ENCODE measurements around the gene CDK18.

The CDK18 gene

DNA sequence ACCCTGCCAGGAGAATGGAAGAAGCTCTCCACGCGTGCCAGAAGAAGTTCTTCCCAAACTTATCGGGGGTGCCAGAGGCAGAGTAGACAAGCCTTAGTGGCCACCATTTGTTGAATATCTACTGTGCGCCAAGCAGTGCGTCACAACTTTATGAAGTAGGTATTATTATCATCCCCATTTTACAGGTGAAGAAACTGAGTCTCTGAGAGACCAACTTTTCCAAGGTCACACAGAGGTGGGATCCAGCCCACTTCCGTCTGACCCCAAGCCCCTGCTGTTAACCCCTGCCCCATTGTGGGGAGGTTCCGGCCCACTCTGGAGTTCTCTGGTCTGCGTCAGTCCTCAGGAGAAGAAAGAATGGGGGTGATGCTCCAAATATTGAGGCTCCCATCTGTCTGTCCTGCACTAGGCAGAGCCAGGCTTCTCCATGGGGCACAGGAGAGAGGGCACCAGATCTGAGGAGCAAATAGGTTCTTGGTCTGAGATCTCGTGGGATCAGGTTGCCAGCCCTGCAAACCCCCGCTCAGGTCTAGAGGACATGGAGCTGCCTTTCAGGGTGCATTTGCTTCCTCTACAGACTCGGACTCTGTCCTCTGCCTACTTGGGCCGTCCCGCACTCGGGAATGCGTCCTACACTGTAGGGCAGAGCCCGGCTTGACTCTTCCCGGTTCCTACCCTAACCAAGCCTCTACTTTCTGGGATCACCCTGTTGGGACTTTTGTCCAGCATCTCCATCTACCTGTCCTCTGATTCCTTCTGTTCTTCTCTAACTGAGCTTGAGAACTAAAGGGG, 2.1 kb downstream of the CDK18 start:
- no peak for DNase-seq

DNA sequence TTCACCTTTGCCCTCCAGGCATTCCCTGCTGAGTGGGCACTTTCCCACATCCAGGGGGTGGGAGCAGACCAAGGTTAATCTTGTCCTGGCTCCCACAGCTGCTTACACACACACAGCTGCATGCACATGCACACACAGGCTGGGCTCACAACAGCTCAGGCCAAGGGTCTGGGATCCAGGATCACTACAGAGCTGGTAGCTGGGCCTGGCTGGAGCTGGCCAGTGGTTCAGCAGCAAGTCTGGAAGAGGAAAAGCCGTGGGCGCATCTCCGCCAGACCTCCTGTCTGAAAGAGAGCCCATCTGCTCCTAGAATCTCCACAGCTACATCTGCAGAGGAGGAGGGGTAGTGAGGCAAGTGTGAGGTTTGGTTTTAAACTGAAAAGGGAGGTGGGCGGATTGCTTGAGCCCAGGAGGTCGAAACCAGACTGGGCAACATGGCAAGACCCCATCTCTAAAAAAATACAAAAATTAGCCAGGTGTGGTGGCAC, 3.8 kb downstream of the CDK18 start:
- no peak for DNase-seq

DNA sequence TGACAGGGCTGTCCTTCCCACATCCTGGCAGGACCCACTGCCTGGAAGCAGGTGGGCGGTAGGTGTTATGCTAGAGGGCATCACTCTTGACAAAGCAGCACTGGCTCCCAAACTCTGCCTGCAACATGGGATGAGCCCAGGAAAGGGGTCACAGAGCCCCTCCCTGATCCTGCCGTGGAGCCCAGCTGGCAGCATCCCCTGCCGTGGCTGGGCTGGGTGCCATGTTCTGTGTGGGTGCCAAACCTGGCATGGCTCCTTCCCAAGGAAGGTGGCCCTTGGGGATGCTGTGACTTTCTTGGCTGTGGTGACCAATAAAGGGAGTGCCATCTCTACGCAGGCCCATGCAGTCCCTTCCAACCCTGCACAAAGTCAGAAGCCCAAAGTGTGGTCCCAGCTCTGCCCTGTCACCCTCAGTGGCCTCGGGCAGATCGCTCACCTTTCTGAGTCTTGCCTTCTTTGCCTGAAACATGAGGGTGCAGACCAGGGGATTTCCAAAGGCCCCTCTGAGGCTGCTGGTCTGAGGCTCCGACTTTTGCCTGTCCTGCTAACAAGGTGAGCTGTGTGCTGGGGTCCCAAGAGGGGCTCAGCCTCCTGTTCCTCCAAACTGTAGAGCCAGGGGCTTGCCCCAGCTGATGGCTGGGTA, 6.0 kb downstream of the CDK18 start:
- no peak for DNase-seq

DNA sequence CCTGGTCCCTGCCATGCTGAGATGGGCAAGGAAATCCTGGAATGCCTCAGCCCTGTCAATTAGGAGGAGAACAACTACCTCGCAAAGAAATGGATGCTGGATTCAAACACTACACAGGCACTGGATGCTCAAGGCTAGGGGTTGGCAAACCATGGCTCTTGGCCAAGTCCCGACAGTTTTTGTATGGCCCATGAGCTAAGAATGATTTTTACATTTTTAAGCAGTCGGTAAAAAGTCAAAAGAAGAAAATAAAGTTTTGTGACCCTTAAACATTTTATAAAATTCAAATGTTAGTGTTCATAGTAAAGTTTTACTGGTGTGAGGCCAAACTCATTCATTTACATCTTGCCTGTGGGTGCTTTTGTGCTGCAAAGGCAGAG, 6.5 kb downstream of the CDK18 start:
- no peak for DNase-seq

DNA sequence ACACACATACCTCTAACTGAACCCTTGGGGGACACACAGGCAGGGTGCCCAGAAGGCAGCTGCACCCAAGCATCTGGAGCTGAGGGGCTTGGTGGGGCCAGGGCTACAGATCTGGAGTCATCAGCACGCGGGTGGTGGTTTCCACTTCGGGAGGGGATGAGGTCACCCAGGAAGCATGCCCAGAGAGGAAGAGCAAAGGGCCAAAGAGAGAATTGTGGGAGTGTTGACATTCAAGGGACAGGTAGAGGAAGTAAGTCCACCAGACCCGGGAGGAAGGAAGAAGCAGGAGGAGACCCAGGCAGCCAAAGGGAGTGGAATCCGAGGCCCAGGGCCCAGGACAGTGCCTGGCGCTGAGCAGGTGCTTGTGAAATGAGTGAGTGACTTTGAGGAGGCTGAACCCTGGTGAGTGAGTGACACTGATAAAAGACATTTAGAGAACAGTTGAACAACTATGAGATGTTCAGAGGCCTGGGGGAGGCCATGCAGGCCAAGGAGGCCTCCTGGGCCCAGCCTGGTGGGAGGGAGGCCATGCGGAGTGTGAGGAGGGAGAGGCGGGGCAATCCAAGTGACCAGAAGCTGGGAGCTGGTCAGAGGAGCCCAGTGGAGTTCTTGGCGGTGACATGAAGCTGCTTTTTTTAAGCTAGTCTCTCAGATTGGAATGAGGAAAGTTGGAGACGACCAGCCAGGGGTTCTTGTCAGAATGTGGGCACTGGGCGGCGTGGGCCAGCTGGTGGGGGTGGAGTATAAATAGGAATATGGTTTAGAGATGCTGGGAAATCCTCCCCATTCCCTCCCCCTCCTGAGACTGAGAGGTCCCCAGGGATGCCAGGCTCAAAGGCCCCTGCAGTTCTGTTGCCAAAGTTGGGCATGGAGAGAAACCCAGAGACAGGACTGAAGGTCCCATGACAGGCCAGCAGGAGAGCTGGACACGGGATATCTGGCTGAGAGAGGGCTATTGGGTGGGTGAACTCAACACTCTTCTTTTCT, 7.9 kb downstream of the CDK18 start:
- no peak for DNase-seq

DNA sequence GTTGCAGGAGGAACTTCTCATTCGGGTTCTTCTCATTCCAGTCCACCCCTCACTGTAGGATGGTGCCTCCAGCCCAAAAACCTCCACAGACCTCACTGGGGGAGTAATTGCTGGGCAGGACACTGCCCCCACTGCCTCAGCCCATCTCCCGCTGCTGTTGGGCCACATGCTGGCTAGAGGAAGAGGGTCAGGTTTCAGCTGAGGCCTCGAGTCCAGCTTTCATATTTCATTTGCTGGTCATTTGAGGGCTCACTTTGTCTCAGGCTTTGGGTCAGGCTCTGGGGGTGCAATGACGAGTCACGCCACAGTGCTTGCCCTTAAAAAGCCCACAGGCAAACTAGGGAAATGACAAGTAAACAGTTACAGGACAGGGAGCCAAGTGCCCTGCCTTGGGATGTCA, 9.3 kb downstream of the CDK18 start:
- no peak for DNase-seq

DNA sequence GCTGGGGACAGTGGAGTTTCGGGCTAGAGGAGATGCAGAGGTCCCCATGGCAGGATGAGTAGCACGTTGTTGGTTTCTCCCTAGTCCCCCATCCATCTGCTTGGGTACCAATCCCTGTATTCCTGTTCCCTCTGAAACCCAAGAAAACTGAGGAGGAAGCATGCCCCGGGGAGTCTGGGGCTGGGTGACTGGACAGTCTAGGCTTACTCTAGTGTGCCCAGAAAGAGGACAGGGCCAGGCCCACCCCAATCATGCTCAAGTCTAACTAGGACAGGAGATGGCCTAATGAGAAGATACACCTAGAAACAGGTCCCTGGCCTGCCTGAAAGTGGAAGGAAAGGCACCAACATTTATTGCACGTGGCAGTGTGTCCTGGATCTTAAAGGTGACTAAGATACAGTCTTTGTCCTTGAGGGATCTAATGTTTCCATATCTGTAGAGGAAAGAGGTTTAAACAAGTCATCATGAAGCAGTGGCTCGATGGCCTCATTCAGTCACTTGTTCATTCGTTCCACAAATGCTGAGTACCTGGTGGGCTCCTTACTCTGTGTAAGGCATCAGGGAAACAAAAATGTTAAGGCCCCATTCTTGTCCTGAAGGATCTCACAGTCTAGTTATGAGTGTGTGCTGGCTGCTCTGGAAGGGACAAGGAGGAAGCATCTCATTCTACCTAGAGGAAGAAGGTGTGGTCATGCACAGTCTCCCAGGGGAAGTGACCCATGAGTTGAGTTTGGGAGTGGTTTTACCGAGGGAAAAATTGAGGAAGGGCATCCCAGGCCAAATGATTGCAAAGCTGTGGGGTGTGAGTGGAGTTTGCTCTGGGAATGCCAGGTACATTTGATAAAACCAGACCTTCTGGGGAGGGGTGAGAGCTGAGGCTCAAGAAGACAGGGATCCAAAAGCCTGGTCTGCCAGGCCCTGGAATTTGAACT, 10.0 kb downstream of the CDK18 start:
- DNase-seq: no peak

DNA sequence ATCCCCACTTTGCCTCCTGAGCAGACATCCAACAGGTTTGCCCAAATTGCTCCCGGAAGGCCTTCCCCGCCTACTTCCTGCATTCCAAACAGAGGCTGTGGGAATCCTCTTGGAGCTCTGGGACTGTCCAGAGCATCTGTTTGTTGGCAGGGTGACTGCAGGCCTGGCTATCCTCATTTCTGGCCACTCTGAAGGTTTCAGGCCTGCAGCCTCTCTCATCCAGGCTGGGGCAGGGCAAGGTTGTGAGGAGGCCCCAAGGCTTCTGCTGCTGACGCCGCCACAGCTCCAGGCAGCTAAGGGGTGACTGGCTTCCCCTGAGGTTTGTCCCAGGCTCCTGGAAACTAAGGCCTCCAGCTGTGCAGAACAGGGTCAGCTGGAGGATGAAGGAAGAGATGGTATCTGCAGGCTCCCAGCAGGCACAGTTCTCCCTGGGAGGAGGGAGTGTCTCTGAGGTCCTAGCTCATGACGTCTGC, 11.3 kb downstream of the CDK18 start:
- DNase-seq: no peak

DNA sequence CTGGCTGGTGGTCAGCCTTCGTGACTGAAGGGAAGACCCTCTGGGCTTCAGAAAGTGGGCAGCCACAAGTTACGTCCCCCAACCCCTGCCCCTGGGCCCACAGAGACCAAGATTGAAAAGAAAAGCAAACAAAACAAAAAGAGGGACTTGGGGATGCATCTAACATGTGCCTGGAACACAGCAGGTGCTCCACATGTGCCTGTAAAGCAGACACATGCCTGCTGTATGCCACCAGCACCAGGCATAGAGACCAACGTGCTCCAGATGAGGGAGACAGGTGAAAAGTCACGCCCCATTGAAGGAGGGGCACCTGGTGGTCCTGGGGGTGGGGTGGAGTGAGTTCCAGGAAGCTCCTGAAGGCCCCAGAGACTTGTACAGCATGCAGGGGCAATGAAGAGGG, 11.9 kb downstream of the CDK18 start:
- no peak for DNase-seq

DNA sequence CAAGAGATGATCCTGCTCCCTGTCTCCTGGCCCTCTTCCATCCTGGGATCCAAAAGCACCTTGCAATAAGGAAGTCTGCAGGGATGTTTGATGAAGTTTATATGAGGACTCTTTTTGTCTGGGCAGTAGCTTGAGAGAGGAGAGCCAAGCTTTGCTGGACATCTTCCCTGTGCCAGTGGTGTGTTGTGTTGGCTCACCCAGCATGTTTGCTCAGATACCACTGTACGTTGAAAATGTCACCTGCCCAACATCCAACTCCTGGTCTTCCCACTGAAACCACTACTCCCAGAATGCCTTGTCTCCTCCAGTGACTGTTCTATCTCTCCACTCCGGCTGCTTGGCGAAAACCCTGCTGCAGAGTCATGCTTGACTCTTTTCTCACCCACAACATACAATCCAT, 12.8 kb downstream of the CDK18 start:
- no peak for DNase-seq

DNA sequence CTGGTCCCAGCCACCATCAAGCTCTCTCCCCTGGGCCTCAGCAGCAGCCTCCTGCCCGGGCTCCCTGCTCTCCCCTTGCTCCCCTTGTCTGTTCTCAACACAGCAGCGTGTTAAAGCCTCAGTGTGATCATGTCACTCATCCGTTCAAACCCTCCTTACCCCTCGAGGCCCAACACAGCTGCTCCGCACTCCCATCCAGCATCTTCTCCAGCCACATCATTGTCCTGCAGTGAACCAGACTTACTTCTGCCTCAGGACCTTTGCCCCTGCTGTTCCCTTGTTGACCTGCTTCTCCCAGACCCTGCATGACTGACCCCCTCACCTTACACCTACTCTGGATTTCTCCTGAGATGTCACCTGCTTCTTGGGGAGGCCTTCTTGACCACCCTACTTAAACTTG, 13.3 kb downstream of the CDK18 start:
- DNase-seq: no peak

DNA sequence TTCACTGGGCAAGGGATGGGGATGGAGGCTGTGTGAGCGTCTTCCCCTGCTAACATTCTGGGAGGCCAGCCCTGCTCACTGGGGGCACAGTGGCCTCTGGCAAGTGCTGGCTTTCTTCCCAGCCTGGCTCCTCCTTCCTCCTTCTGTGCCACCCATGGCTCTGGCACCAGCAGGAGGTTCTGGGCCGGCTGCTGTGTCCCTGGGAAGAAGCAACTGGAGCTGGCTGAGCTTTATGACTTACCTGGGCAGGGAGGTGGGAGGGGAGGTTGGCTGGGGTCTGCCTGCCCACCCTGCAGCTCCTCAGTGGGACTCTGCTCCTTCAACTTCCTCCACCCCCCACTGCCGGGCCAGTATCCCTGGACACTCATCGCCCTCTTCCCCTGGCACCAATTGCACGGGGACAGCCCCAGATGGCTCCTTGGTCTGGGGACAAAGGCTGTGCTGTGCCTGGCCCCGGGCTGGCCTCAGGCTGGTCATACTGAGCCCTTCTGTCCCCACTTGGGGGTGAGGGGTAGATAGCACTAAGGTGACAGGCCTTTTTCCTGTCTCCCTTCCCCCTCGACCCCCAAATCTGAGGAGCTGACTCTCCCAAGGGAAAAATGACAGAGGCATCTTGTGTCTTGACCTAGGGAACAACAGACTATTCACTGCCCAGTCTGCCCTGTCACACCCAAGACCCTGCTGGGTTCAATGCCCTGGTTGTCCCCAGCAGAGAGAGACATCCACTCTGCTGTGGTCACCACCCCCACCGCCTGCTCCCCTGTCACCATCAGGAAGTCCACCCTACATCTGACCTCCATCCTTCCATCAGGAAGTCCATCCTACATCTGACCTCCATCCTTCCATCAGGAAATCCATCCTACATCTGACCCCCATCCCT, 14.4 kb downstream of the CDK18 start:
- no peak for DNase-seq

DNA sequence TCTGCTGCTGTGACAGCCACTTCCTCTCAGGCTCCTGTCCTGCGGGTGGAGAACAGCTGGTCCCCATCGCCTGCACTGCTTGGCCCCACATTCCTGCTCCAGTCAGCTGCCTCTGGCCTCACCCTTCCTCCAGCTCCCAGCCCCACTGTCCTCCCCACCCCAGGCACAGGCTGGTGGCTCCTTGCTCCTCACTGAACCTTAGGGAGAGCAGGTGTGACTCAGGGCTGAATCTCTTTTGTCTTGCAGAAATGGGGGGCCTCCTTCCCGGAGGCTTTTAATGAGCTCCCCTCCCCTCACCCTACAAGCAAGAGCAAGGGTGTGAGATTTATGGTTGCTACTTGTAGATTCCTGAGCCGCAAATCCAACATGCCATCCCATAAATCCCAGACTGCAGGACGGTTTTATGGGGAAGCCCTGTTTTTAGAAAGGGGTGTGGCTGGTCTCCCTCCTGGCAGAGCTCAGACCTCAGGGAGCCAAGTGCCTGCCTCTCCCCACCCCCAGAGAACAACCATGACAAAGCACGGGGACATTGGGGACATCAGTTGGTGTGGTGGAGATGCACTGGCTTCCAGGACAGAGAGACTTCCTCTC, 15.2 kb downstream of the CDK18 start:
- DNase-seq: no peak

DNA sequence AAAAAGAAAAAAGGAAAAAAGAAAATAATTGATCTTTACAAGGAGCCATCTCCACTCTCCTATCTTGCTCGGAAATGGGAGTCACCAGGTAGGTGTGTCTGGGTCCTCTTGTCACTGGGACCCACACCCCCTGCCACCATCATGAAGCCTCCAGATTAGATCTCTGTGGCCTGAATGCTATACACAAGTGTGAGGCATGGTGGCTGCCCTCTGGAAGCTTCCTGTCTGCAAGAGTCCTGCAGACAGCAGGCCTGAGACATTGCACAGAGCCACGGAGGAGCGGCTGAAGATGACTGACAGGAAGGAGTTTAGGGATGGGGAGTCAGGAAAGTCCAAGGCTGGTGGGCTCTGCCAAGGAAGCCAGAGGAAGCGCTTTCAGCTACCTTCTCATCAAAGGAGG, 16.2 kb downstream of the CDK18 start:
- DNase-seq: no peak

DNA sequence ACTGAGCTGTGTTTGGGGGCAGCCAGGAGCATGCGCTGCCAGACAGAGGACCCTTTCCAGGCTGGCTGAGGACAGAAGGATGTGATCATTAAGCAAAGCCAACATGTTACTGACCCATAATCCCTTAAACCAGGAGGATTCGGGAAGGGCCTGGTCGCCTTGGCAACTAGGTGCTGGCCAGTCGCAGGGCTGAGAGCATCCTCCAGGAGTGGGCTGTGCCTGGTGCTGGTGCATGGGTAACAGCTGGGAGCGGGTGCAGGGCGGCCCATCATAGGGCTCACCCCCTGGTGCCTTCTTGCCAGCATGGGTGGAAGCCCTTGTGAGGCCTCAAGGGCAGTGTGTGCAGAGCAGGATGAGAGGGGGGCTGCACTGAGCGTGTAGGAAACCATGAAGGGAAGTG, 17.2 kb downstream of the CDK18 start:
- no peak for DNase-seq

DNA sequence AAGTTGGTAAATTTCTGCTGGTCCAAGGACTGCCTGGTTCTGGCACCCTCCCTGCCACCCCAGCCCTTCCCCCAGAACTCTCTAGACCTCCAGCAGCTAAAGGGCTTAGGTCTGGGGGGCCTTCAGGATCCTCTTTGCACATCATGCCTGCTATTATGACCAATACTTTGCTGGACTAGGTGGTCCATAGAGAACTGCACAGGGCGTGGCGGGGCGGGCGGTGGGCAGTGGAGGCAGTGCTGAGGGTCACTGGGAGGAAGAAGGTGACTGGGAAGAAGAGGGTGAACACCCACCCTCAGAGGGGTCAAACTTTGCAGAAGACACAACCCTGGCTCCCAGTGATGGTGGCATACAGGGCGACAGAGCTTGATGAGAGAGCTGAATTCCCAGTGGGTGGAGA, 18.2 kb downstream of the CDK18 start:
- DNase-seq: no peak

DNA sequence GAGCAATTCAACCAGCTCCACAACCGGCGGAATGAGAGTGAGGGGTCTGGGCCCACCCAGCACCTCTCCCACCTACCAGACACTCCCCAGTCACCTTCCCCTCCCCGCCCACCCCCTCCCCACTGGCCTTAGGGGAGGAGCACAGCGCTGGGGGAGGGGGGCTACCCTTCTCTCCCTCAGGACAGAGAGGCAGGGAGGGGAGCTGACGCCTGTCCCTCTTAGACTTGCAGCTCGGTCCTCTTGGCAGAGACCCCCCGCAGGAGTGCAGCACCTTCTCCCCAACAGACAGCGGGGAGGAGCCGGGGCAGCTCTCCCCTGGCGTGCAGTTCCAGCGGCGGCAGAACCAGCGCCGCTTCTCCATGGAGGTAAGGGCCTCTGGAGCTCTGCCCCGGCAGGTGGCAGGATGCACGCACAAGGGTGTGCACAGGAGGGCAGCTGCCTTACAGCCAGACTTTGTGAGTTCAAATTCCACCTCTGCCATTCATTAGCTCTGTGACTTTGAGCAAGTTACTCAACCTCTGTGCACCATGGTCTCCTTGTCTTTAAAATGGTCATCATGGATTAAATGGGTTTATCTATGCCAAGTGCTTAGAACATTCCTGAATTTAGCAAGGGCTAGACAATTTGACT, 18.9 kb downstream of the CDK18 start:
- DNase-seq: no peak

DNA sequence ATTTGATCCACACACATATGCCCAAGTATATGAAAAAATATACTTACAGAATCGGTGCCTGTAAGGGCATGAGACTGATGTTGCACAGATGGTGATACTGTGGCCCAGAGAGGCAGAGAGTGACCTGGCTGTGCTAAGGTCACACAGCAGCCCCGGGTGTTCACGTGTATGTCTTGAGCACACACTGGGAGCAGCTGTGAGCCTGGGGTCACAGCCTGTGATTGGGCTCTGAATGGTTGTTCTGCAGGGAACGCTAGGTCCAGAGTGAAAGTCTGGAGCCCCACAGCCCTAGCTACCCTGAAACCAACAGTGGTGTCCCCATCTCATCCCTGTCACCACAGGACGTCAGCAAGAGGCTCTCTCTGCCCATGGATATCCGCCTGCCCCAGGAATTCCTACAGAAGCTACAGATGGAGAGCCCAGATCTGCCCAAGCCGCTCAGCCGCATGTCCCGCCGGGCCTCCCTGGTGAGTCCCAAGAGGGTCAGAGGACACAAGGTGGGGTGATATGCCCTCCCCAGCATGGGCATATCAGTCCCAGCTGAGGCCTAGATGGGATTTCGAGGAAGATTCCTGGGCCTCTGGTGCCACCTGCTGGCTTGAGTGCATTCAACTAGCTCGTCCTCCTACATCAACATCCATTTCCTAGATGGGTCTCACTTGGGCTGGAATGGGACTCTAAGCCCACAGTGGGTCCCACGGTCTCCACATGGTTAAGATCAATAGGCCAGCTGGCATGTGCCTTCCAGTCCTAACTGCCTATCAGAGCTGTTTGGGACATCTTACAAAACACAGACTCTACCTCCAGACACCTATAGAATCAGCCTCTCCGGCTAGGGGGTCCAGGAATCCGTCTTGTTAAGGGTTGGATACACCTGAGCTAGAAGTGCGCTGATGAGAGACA, 19.7 kb downstream of the CDK18 start:
- DNase-seq: peak; percentile 67

DNA sequence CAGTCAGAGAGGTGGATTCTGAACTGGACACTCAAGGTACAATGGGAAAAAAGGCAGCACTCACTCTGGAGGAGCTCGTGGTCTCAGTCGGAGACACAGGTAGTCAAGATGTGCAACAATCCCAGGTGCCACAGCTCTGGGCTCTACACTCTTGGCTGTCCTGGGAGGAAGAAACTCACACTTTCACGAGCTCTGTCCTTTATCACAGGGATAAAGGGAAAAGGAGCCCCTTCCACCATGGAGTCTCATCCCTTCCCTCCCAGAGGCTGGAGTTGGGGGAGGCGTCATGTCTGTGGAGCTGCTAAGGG, 20.3 kb downstream of the CDK18 start:
- DNase-seq: no peak

Data from stimulated activated CD4-positive, alpha-beta T cell treated with anti-CD3 and anti-CD28 coated beads, Interleukin-1b, Interleukin-23, amount 100 ng/mL, for 48 hours (primary cell).